Mononuclear cell (primary cell): ENCODE data around the gene TMEM192. TPM values are rescaled to one million over a fixed set of nuclear protein-coding genes. Genes with fewer than 3 reads are reported as not detected.
"Not testable (repeated sequence)": the region's sequence is repeated elsewhere in the genome, so short reads cannot be mapped to it uniquely, and the experiment has no call there.

Experiments
- H3K27me3 ChIP-seq: 2 replicates; pipeline ENCODE4 v1.6.0; 2011; ENCODE audit warnings: low read length, control low read depth; ENCODE audit not compliant: insufficient read depth
- H3K4me1 ChIP-seq: 2 replicates; pipeline ENCODE4 v1.5.1; 2011; ENCODE audit warnings: mild to moderate bottlenecking, low read length, control low read depth; ENCODE audit not compliant: insufficient read depth
- H3K4me3 ChIP-seq: 2 replicates; pipeline ENCODE4 v1.5.1; 2011; ENCODE audit warnings: mild to moderate bottlenecking, low read length, moderate library complexity
- H3K9me3 ChIP-seq: 2 replicates; pipeline ENCODE4 v1.5.1; 2011; ENCODE audit warnings: low read depth, mild to moderate bottlenecking, control low read depth, low read length
- total RNA-seq: library from RNA; depleted of rRNA; stranded (reverse); fragments of >200 nt; gene quantifications from one replicate; pipeline ENCODE4 v1.2.3, GENCODE V29; 2012

TMEM192 gene
- total RNA-seq, 1 donor, result 9.7 TPM

DNA sequence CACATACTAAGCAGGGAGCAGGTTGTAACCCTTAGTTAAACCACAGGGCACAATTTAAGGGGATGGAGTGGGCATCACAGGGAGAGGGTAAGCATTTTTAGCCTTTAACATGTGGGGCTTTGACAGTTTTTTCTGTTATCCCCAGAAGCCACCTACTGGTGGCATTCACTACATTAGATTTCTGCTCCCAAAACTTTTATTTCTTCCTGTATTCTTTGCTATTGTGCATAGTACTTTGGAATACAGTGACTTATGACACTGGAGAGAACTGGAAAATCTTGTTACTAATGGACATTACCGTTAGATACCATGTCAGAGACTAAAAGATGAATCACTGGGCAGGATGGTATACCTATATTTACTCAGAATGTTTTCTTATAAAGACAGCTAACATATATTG lies 51.7 kb downstream of the TMEM192 start:
- H3K4me1 ChIP-seq, result no peaks in the 10 kb centered on the region
- H3K9me3 ChIP-seq, result no peaks in the 10 kb centered on the region
- no peak overlapping the region for H3K4me3 ChIP-seq
- H3K27me3 ChIP-seq, result no peaks in the 10 kb centered on the region

- no peaks in the 10 kb centered on the region for H3K27me3 ChIP-seq
- no peaks in the 10 kb centered on the region for H3K9me3 ChIP-seq
- no peak overlapping the region for H3K4me3 ChIP-seq
- no peaks in the 10 kb centered on the region for H3K4me1 ChIP-seq
These were observed 53.3 kb downstream of the TMEM192 start for GRCh38 chr4:165059386-165059785.

- Histone ChIP-seq H3K4me1 (no peaks in the 10 kb centered on the region), H3K9me3 (no peaks in the 10 kb centered on the region), H3K27me3 (no peaks in the 10 kb centered on the region), H3K4me3 (no peak overlapping the region)
These were observed 54.0 kb downstream of the TMEM192 start for GRCh38 chr4:165058666-165059065.

DNA sequence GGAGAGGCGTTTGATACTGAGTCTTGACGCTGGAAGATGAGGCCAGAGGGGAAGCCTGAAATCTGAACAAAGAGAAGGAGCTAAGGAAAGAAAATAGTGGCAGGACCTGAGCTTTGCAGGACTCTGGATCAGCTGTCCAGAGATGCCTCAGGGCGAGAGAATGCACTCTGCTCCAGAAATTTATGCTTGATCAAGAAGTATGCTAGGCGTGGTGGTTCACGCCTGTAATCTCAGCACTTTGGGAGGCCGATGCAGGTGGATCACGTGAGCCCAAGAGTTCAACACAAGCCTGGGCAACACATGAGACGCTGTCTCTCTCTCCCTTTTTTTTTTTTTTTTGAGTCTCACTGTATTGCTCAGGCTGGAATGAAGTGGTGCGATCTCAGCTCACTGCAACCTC lies 57.1 kb downstream of the TMEM192 start:
- H3K9me3 ChIP-seq, result no peaks in the 10 kb centered on the region
- no peak overlapping the region for H3K4me3 ChIP-seq
- no peaks in the 10 kb centered on the region for H3K27me3 ChIP-seq
- no peaks in the 10 kb centered on the region for H3K4me1 ChIP-seq

DNA sequence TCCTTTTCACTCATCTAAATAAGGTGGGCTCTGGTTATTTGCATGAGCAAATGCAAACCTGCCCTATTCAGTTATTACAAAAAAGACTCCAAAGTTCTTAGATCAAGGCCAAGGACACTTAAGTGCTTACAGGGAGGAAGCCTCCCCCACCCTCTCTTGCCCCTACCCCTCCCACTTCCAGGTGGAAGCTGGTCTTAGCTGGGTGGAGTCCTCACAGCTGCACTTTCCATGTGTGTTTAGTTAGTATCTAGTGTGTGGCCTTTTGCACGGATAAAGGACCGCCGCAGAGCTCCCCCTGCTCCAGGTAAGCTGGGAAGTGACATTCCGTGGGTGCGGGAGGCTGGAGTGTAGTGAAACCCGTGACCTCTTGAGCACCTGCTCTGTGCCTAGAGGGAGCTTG lies 59.0 kb downstream of the TMEM192 start, which contains the start of gene TRIM75:
TSS of gene TRIM75 (plus strand) at position 222 of the 400 bp plus-strand sequence. CDS start 5,282 bp downstream, outside the sequence.
- H3K27me3 ChIP-seq, result no peaks in the 10 kb centered on the region
- H3K4me3 ChIP-seq, result no peak within 1 kb of the TSS
- H3K9me3 ChIP-seq, result no peaks in the 10 kb centered on the region
- H3K4me1 ChIP-seq, result no peaks in the 10 kb centered on the region

GRCh38 chr4:165052627-165053026 lies 60.0 kb downstream of the TMEM192 start:
- Histone ChIP-seq H3K27me3 (no peaks in the 10 kb centered on the region), H3K4me1 (no peaks in the 10 kb centered on the region), H3K9me3 (no peaks in the 10 kb centered on the region), H3K4me3 (no peak overlapping the region)

GRCh38 chr4:165048170-165048569 lies 64.5 kb downstream of the TMEM192 start:
- Histone ChIP-seq H3K4me1 (no peaks in the 10 kb centered on the region), H3K4me3 (no peak overlapping the region), H3K9me3 (no peaks in the 10 kb centered on the region), H3K27me3 (no peaks in the 10 kb centered on the region)

GRCh38 chr4:165031436-165032211 lies 81.0 kb downstream of the TMEM192 start, which contains the start of gene TRIM60:
TSS of gene TRIM60 (plus strand) at chr4:165031999. CDS start at chr4:165040073, 8,074 bp downstream.
- Histone ChIP-seq H3K9me3 (no peaks in the 10 kb centered on the region), H3K4me1 (no peaks in the 10 kb centered on the region), H3K4me3 (no peak within 1 kb of the TSS), H3K27me3 (no peaks in the 10 kb centered on the region)

GRCh38 chr4:165027762-165028402 lies 84.8 kb downstream of the TMEM192 start:
- Histone ChIP-seq H3K4me3 (no peak overlapping the region), H3K9me3 (no peaks in the 10 kb centered on the region), H3K27me3 (no peaks in the 10 kb centered on the region), H3K4me1 (no peaks in the 10 kb centered on the region)

DNA sequence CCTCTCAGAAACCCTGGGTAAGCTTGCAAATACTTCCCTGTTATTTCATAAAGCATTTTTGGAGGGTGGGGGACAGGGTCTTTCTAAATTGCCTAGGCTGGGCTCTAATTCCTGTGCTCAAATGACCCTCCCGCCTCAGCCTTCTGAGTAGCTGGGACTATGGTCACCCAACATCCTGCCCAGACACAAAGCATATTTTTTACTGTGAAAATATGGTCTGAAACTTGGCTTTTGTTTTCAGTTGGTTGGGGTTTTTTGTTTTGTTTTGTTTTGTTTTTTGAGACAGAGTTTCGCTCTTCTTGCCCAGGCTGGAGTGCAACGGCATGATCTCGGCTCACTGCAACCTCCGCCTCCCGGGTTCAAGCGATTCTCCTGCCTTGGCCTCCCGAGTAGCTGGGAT lies 86.9 kb downstream of the TMEM192 start:
- not testable (repeated sequence) for H3K4me1 ChIP-seq, H3K27me3 ChIP-seq, H3K4me3 ChIP-seq, H3K9me3 ChIP-seq

Other genes starting within 250 kb of the TMEM192 start
- gene APELA, start 235.7 kb downstream of the TMEM192 start, total RNA-seq, result not detected
- gene TRIM61, start 135.2 kb downstream of the TMEM192 start, total RNA-seq, result 0.52 TPM
- not detected for gene TRIM60, start 80.9 kb downstream of the TMEM192 start, total RNA-seq
- gene TRIM75, start 59.0 kb downstream of the TMEM192 start, total RNA-seq, result not detected
- 42.2 TPM for gene KLHL2, start 94.7 kb upstream of the TMEM192 start, total RNA-seq
- 23.5 TPM for gene MSMO1, start 214.8 kb upstream of the TMEM192 start, total RNA-seq